Heart right ventricle (tissue), 16 donors: ENCODE measurements around the gene ATXN7L1. TPM values are rescaled to one million over a fixed set of nuclear protein-coding genes. Genes with fewer than 3 reads are reported as not detected.

Experiments used
- ATAC-seq, 8 donors: fragments of 200-7000 bp; cut with Tn5 transposase; one replicate each; pipeline ENCODE4 v1.9.1; 2020; ENCODE audit warnings: mild to moderate bottlenecking in 8 of 8, moderate library complexity in 8 of 8, moderate number of reproducible peaks in 1 of 8
- DNase-seq, 2 donors: peaks; one replicate each; pipeline ENCODE4 v3.0.0-alpha.2; 2020
- H3K27ac ChIP-seq, 10 donors: fragments of 200-600 bp; sonication (generic) in 2 of 10; one replicate each; pipeline versions ENCODE4 v1.5.0 to v1.8.0; 2020 to 2022; ENCODE audit warnings: mild to moderate bottlenecking in 3 of 10
- H3K27me3 ChIP-seq, 7 donors: fragments of 200-600 bp; one replicate each; pipeline ENCODE4 v1.8.0; 2021 to 2022; ENCODE audit warnings: mild to moderate bottlenecking in 2 of 7
- H3K36me3 ChIP-seq, 9 donors: fragments of 200-600 bp; sonication (generic) in 1 of 9; one replicate each; pipeline versions ENCODE4 v1.5.0 to v1.8.0; 2020 to 2022; ENCODE audit warnings: mild to moderate bottlenecking in 2 of 9
- H3K4me1 ChIP-seq, 9 donors: fragments of 200-600 bp; sonication (generic) in 1 of 9; one replicate each; pipeline versions ENCODE4 v1.5.0 to v1.8.0; 2020 to 2022; ENCODE audit warnings: mild to moderate bottlenecking in 4 of 9
- H3K4me3 ChIP-seq, 10 donors: fragments of 200-600 bp; sonication (generic) in 2 of 10; one replicate each; pipeline versions ENCODE4 v1.5.0 to v1.8.0; 2020 to 2022; ENCODE audit warnings: mild to moderate bottlenecking in 7 of 10, moderate library complexity in 2 of 10
- H3K9me3 ChIP-seq, 11 donors: fragments of 200-600 bp in 10 of 11; sonication (generic) in 2 of 11; one replicate each; pipeline versions ENCODE4 v1.5.0 to v1.8.0; 2013 to 2022; ENCODE audit warnings: mild to moderate bottlenecking in 2 of 11, control low read depth in 1 of 11, moderate library complexity in 1 of 11
- CTCF ChIP-seq, 9 donors: fragments of 200-600 bp; sonication (generic) in 2 of 9; IDR thresholded peaks; one replicate each; pipeline versions ENCODE4 v1.5.0 to v1.8.0; 2021 to 2022; ENCODE audit warnings: antibody characterized with exemption in 9 of 9, mild to moderate bottlenecking in 5 of 9, moderate library complexity in 1 of 9
- WGBS, 2 donors: extraction: QIAGEN DNeasy Blood & Tissue Kit; methylation state at CpG; one replicate each; pipeline ENCODE4 v1.1.7; 2013; ENCODE audit warnings: inconsistent platforms in 1 of 2; 5-methylcytosine and 5-hydroxymethylcytosine counted together
- intact Hi-C, 10 donors: fragments of 100-400 bp; cut with DNase I; formaldehyde crosslinking; loops; one replicate each; pipeline versions ENCODE4 v1.11.1 to v1.14.2; 2022
- polyA plus RNA-seq, 2 donors: library from polyadenylated mRNA; stranded (reverse); fragments of 200-250 nt; gene quantifications; one replicate each; pipeline ENCODE4 v1.2.3, GENCODE V29; 2013
- total RNA-seq, 10 donors: library from RNA; stranded (reverse); fragmentation: NEBNext Ultra II Directional in 3 of 10; extraction: Animal tissue kit (Norgen Biotek cat#: 25700) in 3 of 10; gene quantifications; one replicate each; pipeline versions ENCODE4 v1.2.1 to v1.2.4, GENCODE V29; 2021 to 2023
- donor health status: Arrhythmogenic right ventricular cardiomyopathy.
- donor health status: ischemic (EF 13 %, LVEDD 7.1; RV severe dilation, severe dysfunction).
- donor health status: healthy with polysubstance abuse.
- donor health status: DM: no; HTN: yes; CAD: no.
- donor health status: DM: no; HTN: no; CAD: no.
- donor health status: ischemic (EF 25% LVEDD 6.9; RV normal size, moderate dysfunction).
- donor health status: ischemic (EF 25% LVEDD 5.7; RV mildly dilated, moderate dysfunction).
- donor health status: healthy.
- donor health status: DM: yes; HTN: yes; CAD: no.
- donor health status: Ischemic cardiomyopathy.
- donor health status: ischemic (EF 35%, LVEDD 5.7; RV mildly dilated, moderate dysfunction).
- donor health status: nonischemic (EF 11% LVEDD 7.7; RV severe dilation, severe dysfunction).
- donor health status: DM: yes; HTN: yes; CAD: no.
- donor health status: PGD.
- donor health status: ischemic (EF 29% LVEDD 5.4; RV normal size, mild dysfunction).
- donor health status: nonischemic (EF 23%, LVEDD 6.1; RV moderate dilation, normal function).

Gene ATXN7L1
- total and polyA plus RNA-seq, 12 donors, result 1.7 to 7.2 (median 5.4) TPM

- no peaks in the 10 kb centered on the region for H3K27me3 ChIP-seq
- H3K27ac ChIP-seq, result no peak overlapping the region
- peaks cover 0 to 29% (median 9%) of the 10 kb centered on the region in 11 donors for H3K9me3 ChIP-seq
- no peak for TF ChIP-seq CTCF (IDR thresholded peaks at IDR 0.05)
- H3K4me3 ChIP-seq, result no peak overlapping the region
- 94 to 96% methylated on average over 4 of the region's 4 CpGs for WGBS, 2 donors
- intact Hi-C loops, result no loop called here
- peaks cover 0 to 4% (median 0%) of the 10 kb centered on the region in 9 donors for H3K36me3 ChIP-seq
- no peak for ATAC-seq
- no peak for DNase-seq
- H3K4me1 ChIP-seq, result no peaks in the 10 kb centered on the region
Observed at GRCh38 chr7:105920766-105921165, 44.4 kb upstream of the ATXN7L1 start.

- ATAC-seq (no peak), DNase-seq (no peak)
- Histone ChIP-seq H3K9me3 (peaks cover 0 to 3% (median 0%) of the 10 kb centered on the region in 11 donors), H3K4me1 (no peaks in the 10 kb centered on the region), H3K27me3 (no peaks in the 10 kb centered on the region), H3K4me3 (no peak overlapping the region), H3K27ac (no peak overlapping the region), H3K36me3 (peaks cover 0 to 4% (median 0%) of the 10 kb centered on the region in 9 donors)
- intact Hi-C loops, result no loop called here
- TF ChIP-seq CTCF (IDR thresholded peaks at IDR 0.05), result no peak
- 98% methylated on average over 2 of the region's 2 CpGs for WGBS, 2 donors
Observed at GRCh38 chr7:105917659-105918058, 41.3 kb upstream of the ATXN7L1 start.

GRCh38 chr7:105916603-105917002, 40.2 kb upstream of the ATXN7L1 start:
- Histone ChIP-seq H3K4me1 (no peaks in the 10 kb centered on the region), H3K27me3 (no peaks in the 10 kb centered on the region), H3K4me3 (no peak overlapping the region), H3K9me3 (no peaks in the 10 kb centered on the region), H3K27ac (no peak overlapping the region), H3K36me3 (no peaks in the 10 kb centered on the region)
- intact Hi-C loops, result no loop called here
- DNase-seq (no peak), ATAC-seq (no peak)
- no peak for TF ChIP-seq CTCF (IDR thresholded peaks at IDR 0.05)
- 86 to 100% methylated on average over 1 of the region's 1 CpG for WGBS, 2 donors

- H3K36me3 ChIP-seq, result peaks cover 0 to 11% (median 0%) of the 10 kb centered on the region in 9 donors
- TF ChIP-seq CTCF (IDR thresholded peaks at IDR 0.05), result no peak
- H3K27me3 ChIP-seq, result no peaks in the 10 kb centered on the region
- DNase-seq (no peak), ATAC-seq (no peak)
- peaks cover 0 to 7% (median 0%) of the 10 kb centered on the region in 11 donors for H3K9me3 ChIP-seq
- no peaks in the 10 kb centered on the region for H3K4me1 ChIP-seq
- no peak overlapping the region for H3K4me3 ChIP-seq
- intact Hi-C loops, result no loop called here
- H3K27ac ChIP-seq, result no peak overlapping the region
- whole genome bisulfite sequencing, 2 donors, result 77 to 87% methylated on average over 3 of the region's 3 CpGs
Observed at GRCh38 chr7:105913947-105914346, 37.5 kb upstream of the ATXN7L1 start.
